Stimulated activated CD8-positive, alpha-beta memory T cell treated with anti-CD3 and anti-CD28 coated beads, Interleukin-4, amount 100 ng/mL, for 24 hours (primary cell): ENCODE data around the gene RRP1.
A peak's percentile ranks its signal among the peaks of the same experiment; 100 is the strongest.

Experiments used
- DNase-seq: peaks from one replicate; pipeline ENCODE4 v3.0.0-alpha.2; 2020; ENCODE audit warnings: low read depth

Gene RRP1, protein sequence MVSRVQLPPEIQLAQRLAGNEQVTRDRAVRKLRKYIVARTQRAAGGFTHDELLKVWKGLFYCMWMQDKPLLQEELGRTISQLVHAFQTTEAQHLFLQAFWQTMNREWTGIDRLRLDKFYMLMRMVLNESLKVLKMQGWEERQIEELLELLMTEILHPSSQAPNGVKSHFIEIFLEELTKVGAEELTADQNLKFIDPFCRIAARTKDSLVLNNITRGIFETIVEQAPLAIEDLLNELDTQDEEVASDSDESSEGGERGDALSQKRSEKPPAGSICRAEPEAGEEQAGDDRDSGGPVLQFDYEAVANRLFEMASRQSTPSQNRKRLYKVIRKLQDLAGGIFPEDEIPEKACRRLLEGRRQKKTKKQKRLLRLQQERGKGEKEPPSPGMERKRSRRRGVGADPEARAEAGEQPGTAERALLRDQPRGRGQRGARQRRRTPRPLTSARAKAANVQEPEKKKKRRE

DNA sequence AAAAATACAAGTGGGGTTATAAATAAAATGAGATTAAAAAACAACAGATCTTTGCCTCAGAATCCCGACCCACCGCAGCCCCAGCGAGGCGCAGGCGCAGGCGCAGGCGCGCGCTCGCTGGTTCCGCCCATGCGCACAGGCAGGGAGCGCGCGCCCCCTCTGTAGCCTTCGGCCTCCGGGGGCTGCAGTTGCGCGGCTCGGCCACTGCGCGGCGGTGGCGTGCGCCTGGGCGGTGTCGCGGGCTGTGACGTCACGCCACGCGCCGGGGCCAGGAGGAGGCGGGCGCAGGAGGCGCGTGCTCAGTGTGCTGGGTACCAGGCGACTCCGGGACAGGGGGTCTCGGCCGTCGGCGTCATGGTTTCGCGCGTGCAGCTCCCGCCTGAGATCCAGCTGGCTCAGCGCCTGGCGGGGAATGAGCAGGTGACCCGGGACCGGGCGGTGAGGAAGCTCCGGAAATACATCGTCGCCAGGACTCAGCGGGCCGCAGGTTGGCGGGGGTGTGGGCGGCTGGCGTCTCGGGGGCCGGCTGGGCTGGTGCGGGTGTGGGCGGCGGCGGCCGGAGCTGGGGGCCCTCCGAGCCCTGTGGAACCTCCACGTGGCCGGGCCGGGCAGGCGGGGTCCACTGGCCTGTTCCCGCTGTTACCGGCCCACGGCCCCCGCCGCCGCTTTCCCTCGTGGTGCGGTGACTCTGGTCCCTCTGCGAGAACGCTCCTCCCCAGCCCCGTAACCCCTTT is at the start of gene RRP1:
TSS of gene RRP1 (plus strand) at position 302 of the 734 bp plus-strand sequence. CDS start at position 355, 53 bp downstream.
- DNase-seq: peak; percentile 89

DNA sequence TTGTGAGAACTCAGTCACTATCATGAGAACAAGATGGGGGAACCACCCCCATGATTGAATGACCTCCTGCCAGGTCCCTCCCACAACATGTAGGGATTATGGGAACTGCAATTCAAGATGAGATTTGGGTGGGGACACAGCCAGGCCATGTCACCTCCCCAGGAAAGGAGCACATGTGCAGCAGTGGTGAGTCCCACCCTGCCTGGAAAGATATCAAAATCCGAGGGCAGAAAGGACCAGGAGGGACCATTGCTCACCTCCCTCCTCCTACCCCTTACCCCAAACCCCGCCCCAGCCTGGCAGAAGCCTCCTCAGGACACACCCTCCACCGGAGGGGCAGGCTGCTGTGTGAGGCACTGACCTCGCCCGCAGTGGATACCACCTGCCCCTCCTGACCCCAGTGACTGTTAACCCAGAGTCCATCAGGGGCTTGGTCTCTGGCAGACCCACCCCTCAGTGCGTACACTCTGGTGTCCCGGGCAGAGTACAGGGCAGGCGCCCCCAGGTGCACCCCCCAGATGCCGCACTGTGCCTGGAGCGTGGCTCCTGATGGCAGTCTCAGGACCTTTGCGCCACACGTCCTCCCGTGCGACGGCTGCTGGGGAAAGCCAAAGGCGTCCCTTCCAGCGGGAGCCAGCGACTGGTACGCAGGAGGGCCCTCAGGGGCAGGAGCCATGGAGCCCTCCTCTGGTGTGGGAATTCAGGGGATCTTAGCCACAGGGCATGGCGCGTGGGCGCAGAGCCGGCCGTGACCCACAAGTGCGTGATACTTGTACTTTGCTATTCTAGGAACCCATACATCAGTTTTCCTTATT is 49.5 kb upstream of the RRP1 start:
- no peak for DNase-seq

DNA sequence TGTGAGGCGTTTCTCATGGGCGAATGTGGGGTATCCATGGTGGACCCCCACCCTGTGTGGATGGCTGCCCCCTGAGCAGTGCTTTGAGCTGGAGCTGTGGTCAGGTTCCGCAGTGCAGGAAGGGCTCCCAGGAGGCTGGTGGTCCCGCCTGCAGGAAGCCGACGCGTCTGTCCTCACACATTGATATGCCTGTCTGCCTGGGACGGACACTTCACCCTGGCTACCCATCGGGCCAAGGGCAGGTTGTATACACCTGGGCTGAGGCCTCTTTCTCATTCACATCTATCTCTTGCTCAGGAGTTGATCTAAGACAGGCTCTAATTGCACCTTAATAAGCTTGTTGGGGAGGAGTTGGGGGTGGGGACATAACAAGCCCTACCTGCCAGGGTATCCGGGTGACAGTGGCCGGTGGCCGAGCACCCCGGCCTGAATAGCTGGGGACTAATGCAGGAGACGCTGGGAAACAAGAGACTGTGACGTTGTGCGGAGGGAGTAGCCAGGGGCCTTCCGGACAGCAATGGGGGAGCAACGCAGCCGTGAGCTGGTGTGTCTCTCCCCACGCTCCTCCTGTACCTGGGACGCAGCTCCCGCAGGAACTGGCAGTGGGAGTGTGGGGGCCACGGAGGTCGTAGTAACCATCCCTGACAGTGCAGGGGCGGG is 48.8 kb upstream of the RRP1 start:
- DNase-seq: no peak

DNA sequence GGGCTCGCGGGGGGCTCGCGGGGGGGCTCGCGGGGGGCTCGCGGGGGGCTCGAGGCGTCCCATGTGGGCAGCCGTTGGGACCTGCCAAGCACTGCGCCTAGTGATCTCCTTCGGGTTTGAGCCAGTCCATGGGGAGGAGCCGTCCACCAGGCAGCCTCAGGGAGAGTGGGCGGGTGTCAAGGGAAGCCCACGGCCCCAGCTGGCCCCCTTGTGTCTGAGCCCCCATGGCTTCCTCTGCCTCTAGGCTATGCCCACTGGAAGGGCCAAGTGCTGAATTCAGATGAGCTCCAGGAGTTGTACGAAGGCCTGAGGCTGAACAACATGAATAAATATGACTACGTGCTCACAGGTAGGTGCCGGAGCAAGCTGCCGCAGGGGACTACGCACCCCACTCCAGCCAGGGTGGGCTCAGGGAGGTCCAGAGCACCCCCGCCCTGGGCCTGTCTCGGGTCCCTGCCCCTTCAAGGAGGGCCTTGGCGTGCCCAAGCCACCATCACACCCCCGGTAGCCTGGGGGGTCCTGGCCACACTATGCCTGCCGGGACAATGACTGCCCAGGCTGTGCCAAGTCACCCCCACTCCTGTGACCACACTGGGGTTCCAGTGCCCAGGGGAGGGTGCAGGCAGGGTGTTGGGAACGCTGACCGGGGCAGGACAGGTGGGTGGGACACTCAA is 47.8 kb upstream of the RRP1 start:
- no peak for DNase-seq

DNA sequence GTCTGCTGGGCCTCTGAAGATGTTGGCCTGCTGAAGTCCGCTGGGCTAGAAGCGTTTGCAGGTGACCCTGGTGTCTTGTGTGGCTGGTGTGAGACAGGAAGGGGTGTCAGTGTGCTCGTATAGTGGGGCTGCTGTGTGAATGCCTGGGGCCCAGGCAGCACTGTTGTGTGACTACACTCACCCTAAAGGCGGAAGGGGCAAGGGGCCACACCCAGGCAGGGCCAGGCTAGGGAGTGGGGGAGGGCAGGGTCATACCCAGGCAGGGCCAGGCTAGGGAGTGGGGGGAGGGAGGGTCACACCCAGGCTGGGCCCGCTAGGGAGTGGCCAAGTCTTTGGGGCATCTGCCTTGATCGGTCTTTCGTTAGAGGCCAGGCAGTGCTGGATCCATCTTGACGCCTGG is 45.4 kb upstream of the RRP1 start:
- DNase-seq: no peak

DNA sequence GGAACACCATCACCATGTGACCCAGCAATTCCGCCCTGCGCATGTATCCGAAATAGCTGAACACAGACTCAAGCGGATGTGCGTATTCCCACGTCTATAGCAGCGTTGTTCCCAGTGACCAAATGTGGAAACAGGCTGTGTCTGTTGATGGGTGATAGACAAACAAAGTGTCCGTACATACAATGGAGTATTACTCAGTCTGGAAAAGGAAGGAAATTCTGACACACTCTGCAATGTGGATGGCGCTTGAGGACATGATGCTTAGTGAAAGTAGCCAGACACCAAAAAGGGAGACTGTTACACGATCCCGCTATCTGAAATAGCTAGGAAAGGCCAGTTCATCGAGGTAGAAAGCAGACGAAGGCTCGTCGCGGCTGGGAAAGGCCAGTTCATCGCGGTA is 44.7 kb upstream of the RRP1 start:
- DNase-seq: no peak

DNA sequence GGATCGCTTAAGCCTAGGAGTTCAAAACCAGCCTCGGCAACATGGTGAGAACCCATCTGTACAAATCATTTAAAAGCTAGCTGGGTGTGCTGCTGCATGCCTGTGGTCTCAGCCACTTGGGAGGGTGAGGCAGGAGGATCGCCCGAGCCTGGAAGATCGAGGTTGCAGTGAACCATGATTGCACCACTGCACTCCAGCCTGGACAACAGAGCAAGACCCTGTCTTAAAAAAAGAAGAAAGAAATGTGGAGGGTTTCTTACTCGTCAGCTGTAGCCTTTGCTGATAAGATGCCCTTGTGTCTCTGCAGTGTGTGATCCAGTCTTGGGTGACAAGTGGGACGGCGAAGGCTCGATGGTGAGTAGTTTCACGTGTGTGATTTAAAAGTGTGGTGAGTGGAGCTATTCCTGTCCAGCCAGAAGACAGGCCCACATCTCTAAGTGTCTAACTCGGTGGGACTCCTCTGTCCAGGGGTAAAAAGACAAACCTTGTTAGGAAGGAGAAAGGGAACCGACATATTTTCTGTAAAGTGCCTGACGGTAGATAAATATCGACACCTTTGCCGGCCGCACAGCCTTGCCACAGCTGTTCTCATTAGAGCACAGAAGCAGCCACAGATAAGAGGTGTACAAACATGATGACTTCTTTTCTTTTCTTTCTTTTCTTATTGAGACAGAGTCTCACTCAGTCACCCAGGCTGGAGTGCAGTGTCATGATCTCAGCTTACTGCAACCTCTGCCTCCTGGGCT is 43.4 kb upstream of the RRP1 start:
- DNase-seq: no peak

DNA sequence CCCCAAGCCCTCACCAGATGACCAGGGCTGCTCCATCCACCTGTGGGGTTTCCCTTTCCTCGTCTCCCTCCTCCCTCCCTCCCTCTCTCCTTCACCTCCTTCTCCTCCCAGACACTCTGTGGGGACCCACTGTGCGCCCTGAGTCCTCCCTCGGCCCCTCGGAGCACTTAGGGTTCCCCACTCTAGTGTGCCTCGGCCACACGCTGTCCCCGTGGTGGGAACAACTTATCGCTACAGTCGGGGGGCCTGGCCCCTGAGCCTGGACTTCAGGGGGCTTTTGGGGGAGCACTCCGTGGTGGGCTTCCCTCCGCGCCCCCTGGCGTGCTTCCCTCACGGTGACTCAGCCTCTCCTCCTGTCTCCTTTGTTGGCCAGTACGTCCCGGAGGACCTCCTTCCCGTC is 40.8 kb upstream of the RRP1 start:
- no peak for DNase-seq

DNA sequence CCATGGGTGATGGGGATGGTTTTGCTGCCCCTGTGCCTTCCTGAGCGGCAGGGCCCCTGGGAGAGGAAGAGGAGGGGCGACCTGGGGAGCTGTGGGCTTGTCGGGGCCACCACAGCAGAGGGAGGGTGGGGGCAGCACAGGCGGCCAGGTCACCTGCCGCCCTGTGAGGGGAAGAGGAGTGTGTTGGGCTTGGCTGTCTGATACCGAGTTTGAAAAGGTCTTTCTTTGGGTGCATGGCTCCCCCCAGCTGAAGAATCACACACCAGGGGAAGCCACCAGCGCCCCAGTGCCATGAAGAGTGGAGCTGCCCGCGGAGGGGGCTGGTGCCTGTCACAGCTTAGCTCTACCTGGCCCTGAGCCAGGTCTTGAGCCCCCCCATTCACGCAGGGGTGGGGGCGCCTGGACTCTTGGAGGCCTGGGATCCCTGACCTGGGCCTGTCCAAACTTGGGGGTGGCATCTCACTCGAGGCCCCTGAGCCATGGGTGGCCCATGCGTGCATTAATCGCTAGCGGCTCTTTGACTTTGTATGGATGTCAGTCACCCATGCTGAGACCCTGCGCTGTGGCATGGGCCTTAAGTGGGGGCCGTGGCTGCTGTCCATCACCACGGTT is 39.6 kb upstream of the RRP1 start:
- DNase-seq: no peak

DNA sequence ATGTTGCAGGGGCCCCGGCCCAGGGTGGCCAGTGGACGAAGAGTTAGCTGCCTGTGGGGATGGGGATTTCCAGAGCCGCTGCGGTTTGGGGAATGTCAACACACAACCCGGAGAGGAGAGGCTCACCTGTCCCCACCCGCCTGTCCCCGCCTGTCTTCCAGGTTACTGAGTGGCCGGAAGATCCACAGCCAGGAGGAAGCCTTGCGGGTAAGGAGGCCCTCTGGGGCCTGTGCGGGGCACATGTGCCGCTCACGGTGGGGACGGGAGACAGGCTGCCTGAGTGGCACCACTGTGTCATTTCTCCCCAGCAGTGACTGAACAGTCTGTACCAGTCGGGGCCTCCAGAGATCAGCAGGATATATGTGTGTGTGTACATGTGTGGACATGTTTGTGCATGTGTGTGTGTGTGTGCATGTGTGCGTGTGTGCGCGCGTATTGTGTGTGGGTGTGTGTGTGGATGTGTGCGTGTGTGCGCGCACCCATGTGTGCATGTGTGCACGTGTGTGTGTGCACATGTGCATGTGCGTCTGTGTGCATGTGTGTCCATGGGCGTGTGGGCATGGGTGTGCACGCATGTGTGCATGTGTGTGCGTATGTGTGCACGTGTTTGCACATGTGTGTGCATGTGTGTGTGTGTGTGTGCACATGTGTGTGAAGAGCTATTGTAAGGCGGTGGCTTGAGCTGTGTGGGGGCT is 38.9 kb upstream of the RRP1 start:
- no peak for DNase-seq

DNA sequence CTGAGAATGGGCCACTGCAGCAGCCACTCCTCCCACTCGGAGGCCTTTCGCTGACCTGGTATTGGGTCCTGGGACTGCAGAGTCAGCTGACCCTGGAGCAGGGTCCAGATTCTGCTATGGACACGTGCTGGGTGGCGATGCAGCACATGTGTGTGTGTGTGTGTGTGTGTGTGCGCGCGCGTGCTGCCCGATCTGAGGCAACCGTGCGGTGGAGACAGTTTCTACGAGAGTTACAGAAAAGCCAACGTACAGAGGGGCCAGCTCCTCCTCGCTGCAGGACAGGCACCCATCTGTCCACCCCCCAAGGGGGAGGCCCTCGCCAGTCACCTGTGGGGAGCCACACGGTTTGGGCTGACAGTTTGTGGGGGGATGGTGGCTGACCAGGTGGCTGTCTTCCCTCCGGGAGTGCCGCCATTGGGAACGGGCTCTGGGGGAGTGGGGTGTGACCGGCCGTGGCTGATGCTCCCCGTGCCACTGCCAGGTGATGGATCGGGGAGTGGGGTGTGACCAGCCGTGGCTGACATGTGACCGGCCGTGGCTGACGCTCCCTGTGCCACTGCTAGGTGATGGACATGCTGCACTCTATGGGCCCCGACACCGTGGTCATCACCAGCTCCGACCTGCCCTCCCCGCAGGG is 37.3 kb upstream of the RRP1 start:
- no peak for DNase-seq

DNA sequence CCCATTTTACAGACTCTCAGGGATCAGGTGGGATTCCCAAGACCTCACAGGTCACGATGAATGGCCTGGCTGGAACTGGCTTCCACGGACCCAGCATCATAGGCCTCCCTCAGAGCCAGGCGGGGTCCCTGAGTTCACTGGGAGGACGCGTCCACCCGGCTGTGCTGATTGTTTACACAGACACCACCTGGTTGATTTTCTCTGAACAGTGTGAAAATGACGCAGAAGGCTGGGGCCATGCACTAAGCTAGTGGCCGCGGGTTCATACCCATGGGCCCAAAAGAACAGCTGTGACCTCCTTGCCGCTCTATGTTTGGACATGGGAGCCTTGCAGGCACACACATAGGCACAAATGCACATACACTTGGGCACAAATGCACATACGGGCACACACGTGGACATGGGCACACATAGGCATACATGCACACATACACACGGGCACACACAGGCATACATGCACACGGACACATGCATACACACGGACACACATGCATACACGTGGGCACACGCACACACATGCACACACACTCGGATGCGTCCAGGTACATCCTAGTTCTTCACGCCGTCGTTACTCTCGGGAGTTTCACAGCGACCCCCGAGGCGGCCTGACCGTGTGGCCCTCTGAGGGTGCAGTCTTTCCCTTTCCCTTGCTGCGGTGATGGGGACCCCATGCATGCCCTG is 36.5 kb upstream of the RRP1 start:
- no peak for DNase-seq

DNA sequence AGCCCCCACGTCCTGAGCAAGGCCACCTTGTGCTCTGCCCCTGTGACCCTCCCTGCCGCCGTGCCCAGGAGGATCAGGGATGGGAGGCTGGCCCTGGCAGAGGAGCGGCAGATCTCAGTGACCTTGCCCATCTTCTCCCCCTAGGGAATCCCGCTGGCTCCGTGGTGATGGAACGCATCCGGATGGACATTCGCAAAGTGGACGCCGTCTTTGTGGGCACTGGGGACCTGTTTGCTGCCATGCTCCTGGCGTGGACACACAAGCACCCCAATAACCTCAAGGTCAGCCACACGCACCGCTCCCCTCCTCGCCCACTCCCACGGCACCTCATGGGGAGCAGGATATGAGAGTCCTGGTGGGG is 36.0 kb upstream of the RRP1 start:
- DNase-seq: no peak

DNA sequence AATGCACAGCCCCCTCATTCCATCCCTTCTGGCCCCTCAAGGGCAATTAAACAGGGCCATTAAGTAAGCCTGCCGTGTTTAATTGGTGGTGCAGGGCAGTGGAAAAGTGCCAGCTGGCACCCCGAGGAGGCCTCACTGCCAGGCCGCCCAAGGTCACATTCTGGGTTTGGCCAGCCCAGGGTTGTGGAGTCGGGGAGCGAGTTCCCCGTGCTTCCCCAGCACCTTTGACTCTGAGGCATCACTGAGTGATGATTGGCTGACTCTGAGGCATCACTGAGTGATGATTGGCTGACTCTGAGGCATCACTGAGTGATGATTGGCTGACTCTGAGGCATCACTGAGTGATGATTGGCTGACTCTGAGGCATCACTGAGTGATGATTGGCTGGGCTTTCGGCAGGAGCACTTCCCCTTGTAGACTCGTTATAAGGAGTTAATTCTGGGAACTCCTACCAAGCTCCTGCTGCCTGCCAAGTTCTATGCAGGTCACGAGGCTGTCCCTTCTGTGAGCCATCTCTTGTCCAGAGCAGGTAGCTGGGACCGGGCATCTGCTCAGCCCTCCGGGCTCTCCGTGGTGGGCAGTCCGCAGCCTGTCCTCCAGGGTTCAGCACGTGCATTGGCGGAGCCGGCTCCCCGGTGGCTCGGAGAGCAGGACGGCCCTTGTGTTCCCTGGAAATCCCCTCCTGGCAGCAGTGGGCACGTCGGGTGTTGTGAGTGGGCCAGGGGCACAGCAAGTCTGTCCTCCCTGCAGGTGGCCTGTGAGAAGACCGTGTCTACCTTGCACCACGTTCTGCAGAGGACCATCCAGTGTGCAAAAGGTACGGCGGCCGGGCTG is 34.2 kb upstream of the RRP1 start:
- DNase-seq: no peak

DNA sequence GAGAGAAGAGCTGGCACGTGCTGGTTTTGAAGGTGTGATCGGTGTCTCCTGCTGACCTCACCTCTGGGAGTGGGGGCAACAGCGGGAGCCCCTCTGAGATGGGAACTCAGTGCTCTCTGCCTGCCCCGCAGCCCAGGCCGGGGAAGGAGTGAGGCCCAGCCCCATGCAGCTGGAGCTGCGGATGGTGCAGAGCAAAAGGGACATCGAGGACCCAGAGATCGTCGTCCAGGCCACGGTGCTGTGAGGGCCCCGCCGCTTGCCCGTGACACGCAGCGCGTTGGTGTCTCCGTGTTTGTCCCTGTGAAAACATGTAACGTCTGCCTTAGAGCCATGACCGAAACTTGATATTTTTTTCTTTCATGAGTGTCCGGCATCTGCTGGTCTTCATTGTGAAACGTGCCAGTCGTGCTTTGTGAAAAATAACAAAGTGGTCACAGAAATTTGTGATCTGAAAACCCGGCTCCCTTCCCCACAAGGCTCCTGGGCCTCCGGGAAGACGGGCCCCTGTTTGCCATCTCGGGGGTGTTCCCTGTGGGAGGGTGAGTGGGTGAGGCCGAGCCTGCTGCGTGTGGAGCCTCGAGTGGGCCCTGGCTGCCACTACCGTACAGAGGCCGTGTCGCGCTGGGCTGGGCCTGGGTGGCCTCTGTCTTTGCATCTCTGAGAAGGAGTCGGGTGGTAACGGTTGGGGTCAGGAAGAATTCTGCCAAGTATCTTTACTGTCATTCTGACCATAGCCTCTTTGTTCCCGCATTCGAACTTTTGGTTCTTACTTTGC is 33.4 kb upstream of the RRP1 start:
- no peak for DNase-seq

DNA sequence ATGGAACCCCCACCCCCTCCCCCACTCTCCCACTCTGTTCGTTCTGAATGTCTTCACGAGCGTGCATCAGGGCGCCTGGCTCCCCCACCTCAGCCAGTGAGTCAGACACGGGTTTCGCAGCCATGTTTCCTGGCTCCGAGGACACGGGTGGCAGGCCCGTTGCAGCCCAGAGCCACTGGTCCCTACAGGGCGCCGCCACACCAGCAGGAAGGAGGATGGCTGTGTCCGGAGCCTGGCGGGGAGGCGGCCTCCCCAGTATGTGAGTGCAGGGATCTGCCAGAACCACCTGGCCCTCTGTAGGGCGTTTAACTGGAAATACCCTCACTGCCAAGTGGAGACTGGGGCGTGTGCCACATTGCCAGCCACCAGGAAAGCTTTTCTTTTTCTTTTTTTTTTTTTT is 31.8 kb upstream of the RRP1 start:
- no peak for DNase-seq

DNA sequence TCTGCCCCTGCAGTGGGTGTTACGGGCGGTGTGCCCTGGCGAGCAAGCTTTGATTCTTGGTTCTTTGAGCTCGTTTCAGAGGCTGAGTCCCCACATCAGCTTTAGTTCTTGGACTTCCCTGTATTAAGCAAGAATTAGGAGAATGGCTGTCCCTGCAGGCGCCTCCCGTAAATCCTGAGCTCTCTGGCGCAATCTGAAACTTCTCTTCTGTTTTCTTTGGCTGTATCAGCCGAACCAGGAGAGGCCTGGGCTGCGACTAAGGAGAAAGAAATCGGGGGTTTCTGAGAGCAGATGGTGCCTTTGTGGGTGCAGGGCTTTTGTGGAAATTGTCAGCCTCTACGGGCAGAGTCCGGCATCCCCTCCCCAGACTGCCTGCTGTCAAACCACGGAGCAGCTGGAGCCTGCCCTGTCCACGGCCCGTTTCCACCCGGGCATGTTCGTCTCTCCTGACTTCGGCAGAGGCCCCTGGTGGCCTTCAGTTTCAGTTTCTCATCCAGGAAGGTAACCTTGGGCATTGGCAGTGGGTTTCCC is 31.2 kb upstream of the RRP1 start:
- DNase-seq: no peak
